NOMO-1 treated with DMSO at 0.1 percent for 48 hours (cell line): ENCODE data around the gene RBPJ.
"Not testable (repeated sequence)": the region's sequence is repeated elsewhere in the genome, so short reads cannot be mapped to it uniquely, and the experiment has no call there.

Experiments
- DNase-seq: peaks from one replicate; lab custom pipeline; 2025; ENCODE audit not compliant: unreplicated experiment; lab: John Stamatoyannopoulos, UW

RBPJ gene

DNA sequence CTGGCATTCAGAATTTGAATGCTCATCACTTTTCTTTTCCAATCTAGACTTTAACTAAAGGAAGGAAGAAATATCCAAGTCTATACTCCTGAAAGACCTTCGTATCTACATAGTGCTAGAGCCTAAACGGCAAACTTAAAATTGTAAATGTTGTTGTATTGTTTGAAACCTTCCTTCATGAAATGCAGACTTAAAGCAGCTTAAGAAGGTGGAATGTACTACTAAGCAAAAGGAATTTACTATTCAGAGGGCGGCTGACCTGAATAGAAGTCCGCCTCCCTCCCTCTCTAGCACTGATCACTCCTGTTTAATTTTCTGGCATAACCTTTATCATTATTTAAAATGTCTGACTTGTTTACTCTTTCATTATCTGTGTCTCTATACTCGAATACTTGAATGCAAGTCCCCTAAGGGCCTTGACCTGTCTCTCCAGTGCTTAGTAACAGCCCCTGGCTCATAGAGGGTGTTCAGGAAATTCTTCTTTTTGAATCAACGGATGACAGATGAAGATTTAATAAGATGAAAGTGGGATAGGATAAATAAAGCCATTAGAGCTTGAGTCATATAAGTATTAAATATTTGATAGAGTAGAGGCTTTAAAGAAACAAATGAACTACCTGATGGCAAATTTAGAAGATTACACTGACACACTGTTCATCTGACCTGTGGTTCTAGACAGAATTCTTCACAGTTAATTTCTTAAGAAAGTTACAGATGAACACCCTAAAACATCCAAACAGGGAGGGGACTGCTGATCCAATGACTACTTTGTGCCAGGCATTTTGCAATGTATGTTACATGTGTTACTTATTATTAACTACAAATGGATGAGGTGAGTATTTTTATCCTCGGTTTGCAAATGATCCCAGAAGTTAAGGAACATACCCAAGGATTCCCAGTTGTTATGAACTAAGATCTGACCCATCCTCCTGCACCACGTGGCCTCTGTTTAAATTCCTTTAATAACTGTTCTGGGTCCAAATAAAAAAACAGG lies 20.2 kb upstream of the RBPJ start:
- no peak for DNase-seq

- DNase-seq, result peak; percentile 94
These were observed 18.5 kb upstream of the RBPJ start for GRCh38 chr4:26302031-26302899.

GRCh38 chr4:26303008-26303407 lies 17.8 kb upstream of the RBPJ start:
- no peak for DNase-seq

DNA sequence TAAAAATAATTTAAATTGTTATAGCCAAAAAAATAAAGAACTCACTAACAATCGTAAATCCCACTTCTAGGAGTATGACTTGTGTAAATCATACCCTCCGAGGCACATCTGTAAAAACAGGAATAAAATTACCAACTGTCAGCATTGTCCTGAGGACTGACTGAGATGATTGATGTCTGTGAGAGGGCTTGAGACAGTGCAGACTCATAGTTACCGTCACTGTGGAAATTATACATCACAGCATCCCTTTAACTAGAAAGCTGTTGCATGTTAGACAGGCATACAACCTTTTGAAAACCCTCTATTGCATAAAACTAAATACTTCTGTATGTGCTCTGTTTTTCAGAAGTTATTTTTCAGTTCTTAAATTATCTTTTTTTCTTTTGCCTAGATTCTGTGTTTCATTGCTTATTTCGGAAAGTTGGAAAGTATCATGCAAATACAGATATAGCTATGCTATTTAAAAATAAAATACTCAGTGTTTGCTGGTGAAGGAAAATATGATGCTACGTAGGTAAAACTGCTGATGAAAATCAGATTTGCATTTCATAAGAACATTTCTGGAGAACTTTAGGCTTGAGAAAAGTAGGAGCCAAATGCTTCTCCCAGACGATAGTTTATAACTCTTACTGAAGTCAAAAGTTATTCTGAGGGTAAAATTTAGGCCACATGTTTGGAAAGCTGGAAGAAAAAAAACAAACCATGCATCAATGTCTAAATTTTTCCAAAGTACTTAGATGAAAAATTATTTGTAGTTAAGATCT lies 13.6 kb upstream of the RBPJ start:
- peak; percentile 17 for DNase-seq

GRCh38 chr4:26308568-26308967 lies 12.2 kb upstream of the RBPJ start:
- DNase-seq, result no peak

DNA sequence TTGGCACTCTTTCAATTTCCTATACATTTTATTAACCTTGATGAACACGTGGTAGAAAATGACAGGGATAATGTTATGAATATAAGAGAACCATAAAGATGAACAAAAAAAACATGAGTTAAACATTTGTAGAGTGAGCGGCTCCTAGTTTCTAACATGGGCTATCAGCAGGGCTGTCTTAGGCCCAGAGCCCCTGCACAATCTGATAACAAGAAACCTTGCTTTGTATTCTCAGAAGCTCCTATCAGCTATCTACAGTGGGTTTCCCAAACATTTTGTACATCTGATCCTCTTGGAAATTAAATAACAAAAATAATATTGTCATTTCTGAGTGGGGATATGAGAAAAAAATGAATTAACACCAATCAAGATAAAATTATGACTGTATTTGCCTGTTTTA lies 10.6 kb upstream of the RBPJ start:
- DNase-seq, result no peak

GRCh38 chr4:26311633-26312032 lies 9.2 kb upstream of the RBPJ start:
- DNase-seq, result no peak

DNA sequence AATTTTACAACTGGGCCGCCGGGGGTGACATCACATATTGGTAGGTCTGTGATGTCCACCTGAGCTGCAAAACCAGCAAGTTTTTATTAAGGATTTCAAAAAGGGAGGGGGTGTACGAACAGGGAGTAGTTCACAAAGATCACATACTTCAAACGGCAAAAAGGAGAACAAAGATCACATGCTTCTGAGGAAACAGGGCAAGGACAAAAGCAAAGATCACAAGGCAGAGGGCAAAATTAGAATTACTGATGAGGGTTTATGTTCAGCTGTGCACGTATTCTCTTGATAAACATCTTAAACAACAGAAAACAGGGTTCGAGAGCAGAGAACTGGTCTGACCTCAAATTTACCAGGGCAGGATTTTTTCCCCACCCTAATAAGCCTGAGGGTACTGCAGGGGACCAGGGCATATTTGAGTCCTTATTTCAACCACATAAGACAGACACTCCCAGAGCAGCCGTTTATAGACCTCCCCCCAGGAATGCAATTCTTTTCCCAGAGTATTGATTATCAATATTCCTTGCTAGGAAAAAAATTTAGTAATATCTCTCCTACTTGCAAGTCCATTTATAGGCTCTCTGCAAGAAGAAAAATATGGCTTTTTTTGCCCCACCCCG lies 5.4 kb upstream of the RBPJ start:
- not testable (repeated sequence) for DNase-seq

DNA sequence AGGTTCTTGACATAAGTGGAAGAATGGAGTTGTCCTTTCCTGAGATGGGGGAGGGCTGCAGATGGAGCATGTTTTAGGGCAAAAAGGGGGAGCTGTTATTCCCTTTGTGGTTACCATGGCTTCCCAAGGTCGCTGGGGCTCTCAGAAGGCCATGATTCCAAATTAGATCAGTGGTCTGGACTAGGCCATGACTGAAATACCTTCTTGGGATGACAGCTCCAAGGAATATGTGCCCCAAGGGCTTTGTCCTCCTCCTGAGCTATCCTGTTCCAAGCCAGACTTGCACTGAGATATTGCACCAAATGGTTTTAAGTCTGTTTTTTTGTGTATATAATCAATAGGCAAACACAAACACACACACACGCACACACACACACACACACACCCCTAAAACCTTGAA lies 3.0 kb upstream of the RBPJ start:
- DNase-seq, result no peak

- DNase-seq, result peak; percentile 98
These were observed 1.3 kb upstream of the RBPJ start for GRCh38 chr4:26319467-26319948.

GRCh38 chr4:26319949-26320537 lies 771 bp upstream of the RBPJ start:
- peak; percentile 45 for DNase-seq

DNA sequence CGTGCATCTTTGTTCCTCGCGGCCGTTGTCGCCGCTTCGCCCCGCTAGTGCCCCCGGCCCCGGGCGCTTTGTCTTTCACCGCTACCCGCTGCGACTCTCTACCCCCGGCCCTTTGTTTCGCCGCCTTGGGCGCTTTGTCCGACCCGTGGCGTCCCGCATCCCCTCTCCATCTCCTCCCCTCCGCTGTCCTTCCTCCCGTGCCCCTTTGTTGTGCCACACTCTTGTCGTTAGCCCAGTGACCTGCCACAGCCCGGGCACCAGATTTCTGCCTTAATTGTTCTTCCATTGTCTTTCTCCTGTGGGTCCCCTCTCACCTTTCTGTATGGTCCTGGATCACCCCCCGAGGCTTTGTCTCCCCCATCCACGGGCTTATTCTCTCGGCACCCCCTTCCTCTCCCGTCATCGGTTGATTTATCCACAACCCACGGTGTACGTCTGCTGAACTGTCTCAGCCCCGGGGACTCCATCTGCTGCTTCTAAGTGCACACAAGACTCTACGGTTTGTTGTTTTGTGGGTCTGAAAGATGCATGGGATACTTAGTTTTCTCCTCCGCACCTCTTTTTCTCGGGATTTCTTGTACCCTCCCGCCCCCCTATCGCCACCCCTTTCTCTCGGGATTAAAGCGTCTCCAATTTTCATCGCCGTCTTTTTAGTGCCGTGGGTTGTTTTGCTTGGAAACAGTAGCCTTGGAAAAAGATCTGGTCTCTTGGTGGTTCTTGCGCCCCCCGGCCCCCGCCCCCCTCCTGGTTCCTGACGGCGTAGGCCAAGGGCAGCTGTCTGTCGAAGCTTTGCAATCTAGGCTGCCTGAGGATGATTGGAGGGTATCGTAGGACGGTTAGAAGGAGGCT lies 783 bp downstream of the RBPJ start:
- peak; percentile 19 for DNase-seq

- peak; percentile 23 for DNase-seq
These were observed 1.5 kb downstream of the RBPJ start for GRCh38 chr4:26322346-26322745.

DNA sequence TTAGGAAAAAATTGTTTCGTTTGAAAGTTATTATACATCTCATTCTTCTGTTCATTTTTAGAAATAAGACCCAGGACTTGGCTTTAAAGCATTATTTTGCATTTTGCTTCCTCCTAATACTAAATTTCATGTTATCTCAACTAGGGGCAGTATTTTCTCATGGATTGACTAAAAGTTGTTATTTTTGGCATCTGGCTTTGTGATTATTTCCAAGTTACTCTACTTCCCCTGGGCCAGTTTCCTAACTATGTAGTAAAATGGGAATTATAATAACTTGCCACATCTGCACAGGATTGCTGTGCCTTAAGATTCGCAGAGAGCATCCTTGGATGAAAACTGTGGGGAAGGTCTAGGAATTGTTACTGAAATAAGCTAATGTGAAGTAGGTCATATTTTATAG lies 3.0 kb downstream of the RBPJ start:
- no peak for DNase-seq

- DNase-seq, result peak; percentile 61
These were observed 4.4 kb downstream of the RBPJ start for GRCh38 chr4:26325191-26325590.

DNA sequence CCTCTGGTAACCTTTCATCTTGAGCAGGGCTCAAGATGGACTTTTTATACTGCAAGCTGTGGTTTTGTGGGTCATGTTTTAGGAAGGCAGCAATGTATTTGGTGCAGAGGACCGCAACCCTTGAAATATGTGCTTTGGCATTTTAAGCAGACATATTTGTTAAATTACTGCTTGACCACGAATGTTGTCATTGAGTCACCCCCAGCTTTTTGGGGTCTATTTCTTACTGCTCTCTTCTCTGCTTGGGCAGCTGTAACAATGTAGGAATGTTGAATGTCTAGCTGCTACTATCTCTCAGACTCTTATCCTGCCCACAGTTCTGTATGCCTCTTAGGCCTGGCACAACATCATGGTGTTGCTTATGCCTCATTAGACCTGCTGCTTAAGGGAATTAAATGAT lies 6.0 kb downstream of the RBPJ start:
- DNase-seq, result no peak

DNA sequence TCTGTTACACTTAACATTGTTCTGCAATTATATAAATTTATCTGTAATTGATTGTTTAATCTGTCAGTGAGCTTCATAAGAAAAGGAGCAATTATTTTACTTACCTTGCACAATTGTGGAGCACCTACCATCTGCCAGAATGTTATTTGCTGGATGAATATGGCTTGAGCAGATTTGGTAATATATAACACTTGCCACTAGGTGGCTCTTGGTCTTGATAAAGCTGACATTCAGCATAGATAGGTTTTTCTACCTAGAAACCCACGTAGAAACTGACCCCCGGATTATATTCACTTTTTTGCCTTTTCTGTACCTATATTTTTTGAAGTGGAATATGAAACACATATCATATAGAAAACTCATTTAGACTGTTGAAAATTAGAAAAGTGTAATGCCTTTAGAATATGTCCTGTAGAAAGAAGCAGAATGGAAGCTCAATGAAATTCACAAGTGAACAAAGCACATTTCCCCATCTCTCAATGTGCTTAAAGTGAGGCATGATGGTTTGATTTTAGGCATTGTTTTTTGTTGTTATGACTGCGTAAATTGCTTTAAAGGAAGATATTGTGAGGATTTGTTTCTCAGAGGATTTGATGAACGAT lies 9.5 kb downstream of the RBPJ start:
- peak; percentile 75 for DNase-seq

DNA sequence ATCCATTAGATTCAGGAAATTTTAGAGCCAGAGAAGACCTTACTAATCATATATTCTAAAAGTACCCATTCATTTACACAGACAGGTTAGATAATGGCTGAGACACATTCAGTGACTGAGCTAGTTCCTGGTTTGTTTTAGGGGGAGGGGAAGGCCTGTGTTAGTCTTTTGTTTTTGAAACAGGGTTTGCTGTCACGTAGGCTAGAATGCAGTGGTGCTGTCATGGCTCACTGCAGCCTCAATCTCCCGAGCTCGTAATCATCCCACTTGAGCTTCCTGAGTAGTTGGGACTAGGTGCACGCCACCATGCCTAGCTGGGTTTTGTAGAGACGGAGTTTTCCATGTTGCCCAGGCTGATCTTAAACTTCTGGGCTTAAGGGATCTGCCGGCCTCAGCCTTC lies 10.1 kb downstream of the RBPJ start:
- peak; percentile 36 for DNase-seq
